Measurements from ENCODE around the gene KIF22. TPM values are rescaled to one million over a fixed set of nuclear protein-coding genes. Genes with fewer than 3 reads are reported as not detected.

KIF22 gene
- polyA plus RNA-seq, 1 of the 3 experiments (the other 2 are of a cell fraction): 64.1 TPM

- Histone ChIP-seq H3K9ac (no peak overlapping the region), H2AFZ (ENCODE audit: low read depth) (no peak overlapping the region), H3K4me3 (ENCODE audit: low read depth in 2 of 2, low read length in 1 of 2) (no peak overlapping the region), H3F3A (replicated peaks; ENCODE audit: insufficient read depth) (peaks cover 4% of the 10 kb centered on the region), H3K4me2 (no peak overlapping the region), H3K27ac (ENCODE audit: low read depth in 2 of 2, low read length in 1 of 2) (no peak overlapping the region), H3K27me3 (ENCODE audit: insufficient read depth) (no peaks in the 10 kb centered on the region), H3K4me1 (ENCODE audit: control insufficient read depth in 1 of 2, insufficient read depth in 2 of 2, low read depth in 1 of 2, low read length in 1 of 2) (no peaks in the 10 kb centered on the region), H3K9me3 (no peaks in the 10 kb centered on the region), H3K36me3 (replicated peaks in 1 of 2; ENCODE audit: control insufficient read depth in 1 of 2, insufficient read depth in 2 of 2, low read length in 1 of 2) (peaks cover 32 to 41% of the 10 kb centered on the region in 2 experiments), H3K79me2 (ENCODE audit: insufficient read depth) (no peaks in the 10 kb centered on the region; the same call in 1 of the 2 replicates), H3K9me2 (no peaks in the 10 kb centered on the region), H4K20me1 (ENCODE audit: insufficient read depth) (no peaks in the 10 kb centered on the region)
- POLR2A ChIA-PET: no interaction called here
- no peak for DNase-seq
- TF ChIP-seq SIN3A (IDR thresholded peaks at IDR 0.05; ENCODE audit: borderline replicate concordance, low read depth, low read length) (no peak), NFIC (IDR thresholded peaks at IDR 0.05; ENCODE audit: borderline replicate concordance) (no peak), MEF2A (IDR thresholded peaks at IDR 0.05; ENCODE audit: borderline replicate concordance, low read depth) (no peak), GATA2 (CRISPR knock-in tag; IDR thresholded peaks at IDR 0.05) (no peak), FOXJ3 (CRISPR knock-in tag; IDR thresholded peaks at IDR 0.05) (no peak), RAD21 (IDR thresholded peaks at IDR 0.05; ENCODE audit: low read length) (no peak), CHD2 (IDR thresholded peaks at IDR 0.05; ENCODE audit: low read length, partially characterized antibody) (no peak), PBX3 (IDR thresholded peaks at IDR 0.05) (no peak), POLR2AphosphoS5 (IDR thresholded peaks at IDR 0.05; ENCODE audit: low read depth, low read length) (no peak), JUND (IDR thresholded peaks at IDR 0.05) (no peak), USF2 (IDR thresholded peaks at IDR 0.05; ENCODE audit: borderline replicate concordance, low read depth, low read length) (no peak), TCF12 (IDR thresholded peaks at IDR 0.05) (no peak), ZBTB33 (IDR thresholded peaks at IDR 0.05; ENCODE audit: borderline replicate concordance, low read depth) (no peak), ELF1 (IDR thresholded peaks at IDR 0.05) (no peak)
- CTCF ChIA-PET: interaction anchor here (3.9 kb wide), 1 partner anchor 12 kb away, joined by 19 read pairs; no protein-coding TSS in a partner anchor
- 96% methylated on average over 9 of the region's 15 CpGs for WGBS (ENCODE audit: low lambda C conversion rate)
Observed at GRCh38 chr16:29836623-29837022, 46.1 kb downstream of the KIF22 start.

GRCh38 chr16:29837841-29838240 lies 47.3 kb downstream of the KIF22 start:
- POLR2A ChIA-PET: interaction anchor here (0.9 kb wide), 1 partner anchor 30 kb away, joined by 5 read pairs; no protein-coding TSS in a partner anchor

More at GRCh38 chr16:29837841-29838240, 47.3 kb downstream of the KIF22 start:
- WGBS (ENCODE audit: low lambda C conversion rate): 95% methylated on average over 5 of the region's 5 CpGs
- Histone ChIP-seq H3K9me2 (no peaks in the 10 kb centered on the region), H3K27ac (ENCODE audit: low read depth in 2 of 2, low read length in 1 of 2) (no peak overlapping the region), H3K27me3 (ENCODE audit: insufficient read depth) (no peaks in the 10 kb centered on the region), H3K9me3 (no peaks in the 10 kb centered on the region), H3K4me1 (ENCODE audit: control insufficient read depth in 1 of 2, insufficient read depth in 2 of 2, low read depth in 1 of 2, low read length in 1 of 2) (no peaks in the 10 kb centered on the region), H3K79me2 (ENCODE audit: insufficient read depth) (no peaks in the 10 kb centered on the region; the same call in 1 of the 2 replicates), H3K9ac (no peak overlapping the region), H3F3A (replicated peaks; ENCODE audit: insufficient read depth) (peaks cover 6% of the 10 kb centered on the region), H3K4me2 (no peak overlapping the region), H2AFZ (ENCODE audit: low read depth) (no peak overlapping the region), H4K20me1 (ENCODE audit: insufficient read depth) (no peaks in the 10 kb centered on the region), H3K4me3 (ENCODE audit: low read depth in 2 of 2, low read length in 1 of 2) (no peak overlapping the region), H3K36me3 (replicated peaks in 1 of 2; ENCODE audit: control insufficient read depth in 1 of 2, insufficient read depth in 2 of 2, low read length in 1 of 2) (peaks cover 39 to 44% of the 10 kb centered on the region in 2 experiments)
- TF ChIP-seq TCF12 (IDR thresholded peaks at IDR 0.05) (no peak), USF2 (IDR thresholded peaks at IDR 0.05; ENCODE audit: borderline replicate concordance, low read depth, low read length) (no peak), NRF1 (IDR thresholded peaks at IDR 0.05; ENCODE audit: low read depth, low read length) (no peak), MEF2A (IDR thresholded peaks at IDR 0.05; ENCODE audit: borderline replicate concordance, low read depth) (no peak)
- CTCF ChIA-PET: interaction anchor here (0.7 to 3.9 kb wide), 3 partner anchors 11 to 22 kb away, joined by 3 to 23 read pairs (median 19); partner anchors contain the start of gene PAGR1
- no peak for DNase-seq

Data from SK-N-SH (cell line).